GM19025 (cell line): ENCODE data around the gene POLRMT.

Experiments used
- ATAC-seq: cut with Tn5 transposase; IDR thresholded peaks from one replicate; pipeline ENCODE4 v1.9.1; 2021; ENCODE audit warnings: mild to moderate bottlenecking, low read depth, moderate library complexity; ENCODE audit not compliant: unreplicated experiment

Gene POLRMT

DNA sequence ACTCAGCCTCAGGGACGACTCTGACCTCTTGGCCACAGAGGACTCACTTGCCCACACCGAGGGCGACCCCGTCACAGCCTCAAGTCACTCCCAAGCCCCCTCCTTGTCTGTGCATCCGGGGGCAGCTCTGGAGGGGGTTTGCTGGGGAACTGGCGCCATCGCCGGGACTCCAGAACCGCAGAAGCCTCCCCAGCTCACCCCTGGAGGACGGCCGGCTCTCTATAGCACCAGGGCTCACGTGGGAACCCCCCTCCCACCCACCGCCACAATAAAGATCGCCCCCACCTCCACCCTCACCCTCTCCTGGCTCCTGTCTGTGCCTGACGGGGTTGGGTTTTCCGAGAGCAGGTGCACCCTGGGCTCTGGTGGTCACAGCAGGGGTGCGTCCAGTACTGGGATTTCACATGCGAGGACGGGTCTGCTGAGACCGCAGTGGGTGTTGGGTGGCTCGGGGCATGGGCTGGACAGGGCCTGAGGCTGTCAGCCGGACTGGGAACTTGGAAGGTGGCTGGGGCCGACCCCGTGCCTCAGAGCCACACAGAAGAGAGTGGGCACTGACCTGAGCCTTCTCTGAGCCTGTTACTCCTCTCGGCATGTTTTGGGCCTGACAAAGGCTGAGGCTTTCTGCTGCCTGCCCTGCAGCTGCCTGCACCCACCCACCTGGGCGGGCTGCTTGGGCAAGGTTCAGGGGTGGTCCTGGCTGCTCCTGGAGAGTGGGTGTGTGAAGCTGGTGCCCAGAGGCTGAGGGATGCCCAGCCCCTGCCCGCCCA lies 50.0 kb downstream of the POLRMT start:
- no peak for ATAC-seq

DNA sequence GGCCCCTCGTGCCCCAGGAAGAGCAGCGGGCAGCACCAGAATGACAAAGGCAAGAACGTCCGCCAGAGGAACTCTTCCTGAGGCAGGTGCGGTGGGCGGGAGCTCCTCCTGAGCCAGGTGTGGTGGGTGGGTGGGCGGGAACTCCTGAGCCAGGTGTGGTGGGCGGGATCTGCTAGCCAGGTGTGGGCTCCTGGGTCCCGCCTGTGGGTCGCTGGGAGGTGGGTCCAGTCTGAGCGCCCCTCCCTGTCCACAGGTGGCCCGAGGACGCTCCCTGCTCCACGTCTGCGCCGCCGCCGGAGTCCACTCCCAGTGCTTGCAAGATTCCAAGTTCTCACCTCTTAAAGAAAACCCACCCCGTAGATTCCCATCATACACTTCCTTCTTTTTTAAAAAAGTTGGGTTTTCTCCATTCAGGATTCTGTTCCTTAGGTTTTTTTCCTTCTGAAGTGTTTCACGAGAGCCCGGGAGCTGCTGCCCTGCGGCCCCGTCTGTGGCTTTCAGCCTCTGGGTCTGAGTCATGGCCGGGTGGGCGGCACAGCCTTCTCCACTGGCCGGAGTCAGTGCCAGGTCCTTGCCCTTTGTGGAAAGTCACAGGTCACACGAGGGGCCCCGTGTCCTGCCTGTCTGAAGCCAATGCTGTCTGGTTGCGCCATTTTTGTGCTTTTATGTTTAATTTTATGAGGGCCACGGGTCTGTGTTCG lies 50.7 kb downstream of the POLRMT start:
- ATAC-seq, result no peak

DNA sequence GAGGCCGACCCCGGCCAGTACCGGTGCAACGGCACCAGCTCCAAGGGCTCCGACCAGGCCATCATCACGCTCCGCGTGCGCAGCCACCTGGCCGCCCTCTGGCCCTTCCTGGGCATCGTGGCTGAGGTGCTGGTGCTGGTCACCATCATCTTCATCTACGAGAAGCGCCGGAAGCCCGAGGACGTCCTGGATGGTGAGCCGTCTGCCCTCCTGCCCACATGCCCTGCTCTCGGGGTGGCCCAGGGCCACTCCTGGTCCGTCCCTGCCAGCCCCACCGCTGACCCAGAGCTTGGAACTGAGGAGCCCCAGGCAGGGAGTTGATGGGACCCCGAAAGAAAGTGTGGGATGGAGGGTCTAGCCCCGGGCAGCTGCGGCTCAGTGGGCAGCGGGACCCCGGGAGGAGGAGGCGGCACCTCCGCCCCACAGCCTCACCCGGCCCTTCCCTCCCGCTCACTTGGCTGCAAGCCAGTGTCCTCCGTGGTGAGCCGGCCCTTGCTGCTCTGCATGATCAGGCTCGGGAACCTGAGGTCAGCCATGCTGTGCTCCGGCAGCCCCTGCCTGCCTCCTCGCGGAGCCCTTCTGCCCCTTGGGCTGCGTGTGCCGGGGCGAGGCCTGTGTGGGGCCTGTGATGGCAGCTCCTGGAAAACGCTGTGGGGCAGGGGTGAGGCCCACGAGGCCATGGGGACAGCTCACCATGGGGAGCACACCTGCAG lies 51.8 kb downstream of the POLRMT start:
- ATAC-seq, result no peak

DNA sequence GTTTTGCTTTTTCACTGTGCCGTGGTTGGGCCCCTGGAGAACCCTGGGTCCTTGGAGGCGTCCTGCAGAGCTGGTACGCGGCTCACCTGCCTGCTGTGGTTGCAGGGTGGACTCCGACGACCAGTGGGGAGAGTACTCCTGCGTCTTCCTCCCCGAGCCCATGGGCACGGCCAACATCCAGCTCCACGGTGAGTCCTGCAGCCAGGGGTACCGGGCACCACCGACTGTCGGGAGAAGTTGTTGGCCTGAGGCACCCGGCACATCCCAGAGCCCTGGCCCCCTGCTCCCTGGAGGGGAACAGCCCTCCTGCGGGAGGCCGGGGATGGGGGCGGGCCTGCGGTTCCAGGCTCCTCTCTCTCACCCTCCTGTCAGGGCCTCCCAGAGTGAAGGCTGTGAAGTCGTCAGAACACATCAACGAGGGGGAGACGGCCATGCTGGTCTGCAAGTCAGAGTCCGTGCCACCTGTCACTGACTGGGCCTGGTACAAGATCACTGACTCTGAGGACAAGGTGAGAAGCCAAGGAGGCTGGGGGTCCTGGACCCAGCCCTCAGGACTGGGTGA lies 53.0 kb downstream of the POLRMT start:
- ATAC-seq, result no peak

DNA sequence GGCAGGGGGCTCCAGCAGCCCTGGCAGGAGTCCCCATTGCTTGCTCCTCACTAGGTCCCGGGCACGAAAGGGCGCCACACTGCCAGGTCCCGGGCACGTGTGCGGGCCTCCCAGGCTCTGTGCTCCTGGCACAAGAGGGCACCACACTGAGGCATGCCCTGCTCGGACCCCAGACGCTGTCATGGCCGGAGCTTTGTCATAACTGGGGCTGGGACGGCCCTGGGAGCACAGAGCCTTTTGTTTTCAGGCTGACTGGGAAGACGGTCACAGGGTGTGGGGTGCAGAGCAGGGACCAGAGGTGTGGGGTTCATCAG lies 53.5 kb downstream of the POLRMT start:
- ATAC-seq, result no peak

DNA sequence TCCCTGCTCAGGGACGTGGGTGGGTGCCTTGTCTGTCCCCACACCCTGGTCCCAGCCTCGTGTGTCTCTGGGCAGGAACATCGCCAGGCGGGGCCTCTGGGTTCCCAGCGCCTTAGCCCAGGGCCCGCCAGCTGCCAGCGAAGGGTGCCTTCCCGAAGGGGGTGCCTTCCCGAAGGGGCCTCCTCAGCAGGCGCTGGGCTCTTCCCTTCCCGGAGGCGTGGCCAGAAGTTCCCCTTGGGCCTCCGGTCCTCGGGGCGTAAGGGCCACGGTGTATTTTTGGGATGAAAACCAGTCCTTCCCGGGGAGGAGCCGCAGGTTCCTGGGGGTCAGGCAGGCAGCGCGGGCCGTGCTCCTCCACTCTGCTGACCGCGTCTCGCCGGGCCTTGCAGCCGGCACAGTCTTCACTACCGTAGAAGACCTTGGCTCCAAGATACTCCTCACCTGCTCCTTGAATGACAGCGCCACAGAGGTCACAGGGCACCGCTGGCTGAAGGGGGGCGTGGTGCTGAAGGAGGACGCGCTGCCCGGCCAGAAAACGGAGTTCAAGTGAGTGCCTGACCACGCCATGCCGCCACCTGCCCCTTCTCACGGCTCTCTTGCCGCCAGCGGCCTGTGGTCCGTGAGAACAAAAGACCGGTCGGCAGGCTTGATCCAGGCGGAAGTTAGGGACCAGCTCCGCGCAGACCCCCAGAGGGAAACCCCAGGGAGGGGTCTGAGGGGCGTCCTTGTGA lies 54.1 kb downstream of the POLRMT start:
- no peak for ATAC-seq

DNA sequence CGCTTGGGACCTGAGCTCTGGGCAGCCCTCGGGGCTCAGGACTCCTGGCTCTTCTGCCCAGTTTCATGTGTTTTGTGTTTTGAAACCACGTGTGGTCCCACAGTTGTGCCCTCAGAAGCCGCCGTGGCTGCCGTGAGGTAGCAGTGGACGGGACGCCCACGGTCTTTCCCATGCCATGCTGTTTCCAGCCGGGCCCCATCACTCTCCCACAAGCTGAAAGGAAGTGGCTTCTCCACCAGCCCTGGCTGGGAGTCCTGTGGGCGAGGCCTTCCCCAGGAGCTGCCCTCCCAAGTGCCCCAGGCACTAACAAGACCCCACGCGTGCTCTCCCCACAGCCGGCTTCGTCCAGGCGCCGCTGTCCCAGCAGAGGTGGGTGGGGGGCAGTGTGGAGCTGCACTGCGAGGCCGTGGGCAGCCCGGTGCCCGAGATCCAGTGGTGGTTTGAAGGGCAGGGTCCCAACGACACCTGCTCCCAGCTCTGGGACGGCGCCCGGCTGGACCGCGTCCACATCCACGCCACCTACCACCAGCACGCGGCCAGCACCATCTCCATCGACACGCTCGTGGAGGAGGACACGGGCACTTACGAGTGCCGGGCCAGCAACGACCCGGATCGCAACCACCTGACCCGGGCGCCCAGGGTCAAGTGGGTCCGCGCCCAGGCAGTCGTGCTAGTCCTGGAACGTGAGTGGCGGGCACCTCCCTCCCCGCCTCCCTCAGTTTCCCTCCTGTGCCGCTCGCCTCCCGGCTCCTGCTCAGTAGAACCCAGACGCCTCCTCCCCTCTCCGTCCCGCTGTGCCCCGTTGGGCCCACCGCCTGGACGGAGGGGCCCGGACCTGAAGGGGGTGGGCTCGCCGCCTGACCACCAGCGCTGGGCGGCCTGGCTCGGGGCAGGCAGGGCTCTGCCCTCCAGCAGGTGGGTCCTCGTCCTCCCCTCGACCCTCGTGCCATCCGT lies 55.6 kb downstream of the POLRMT start:
- no peak for ATAC-seq

DNA sequence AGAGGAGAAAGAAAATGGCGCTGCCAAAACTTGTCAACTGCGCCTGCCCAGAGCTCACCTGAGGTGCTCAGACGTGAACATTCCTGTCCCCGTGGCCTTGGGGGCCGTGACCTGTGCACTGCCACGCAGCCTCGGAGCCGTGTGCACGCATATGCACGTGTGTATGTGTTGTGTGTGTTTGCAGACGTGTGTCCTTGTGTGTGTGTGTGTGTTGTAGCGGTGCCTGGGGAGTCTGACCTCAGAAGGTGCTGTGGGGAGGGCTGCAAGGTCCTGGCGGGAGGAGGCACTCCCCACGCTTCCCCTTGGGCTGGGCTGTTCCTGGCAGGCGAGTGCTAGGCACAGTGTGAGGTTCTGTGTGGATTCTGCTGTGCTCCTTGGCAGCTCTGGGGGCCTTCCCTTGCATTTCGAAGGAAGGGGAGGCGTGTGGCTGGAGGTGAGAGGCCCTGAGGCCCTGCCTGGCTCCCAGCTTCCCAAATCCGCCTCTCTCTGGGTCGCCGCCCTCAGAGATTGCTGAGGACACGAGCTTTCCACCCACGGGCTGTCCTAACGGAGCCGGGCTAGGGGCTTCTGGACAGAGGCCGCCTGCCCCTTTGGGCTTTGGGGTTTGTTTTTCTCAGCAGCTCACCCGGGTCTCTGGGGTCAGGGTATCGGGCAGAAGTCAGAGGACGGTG lies 56.4 kb downstream of the POLRMT start:
- ATAC-seq, result no peak

DNA sequence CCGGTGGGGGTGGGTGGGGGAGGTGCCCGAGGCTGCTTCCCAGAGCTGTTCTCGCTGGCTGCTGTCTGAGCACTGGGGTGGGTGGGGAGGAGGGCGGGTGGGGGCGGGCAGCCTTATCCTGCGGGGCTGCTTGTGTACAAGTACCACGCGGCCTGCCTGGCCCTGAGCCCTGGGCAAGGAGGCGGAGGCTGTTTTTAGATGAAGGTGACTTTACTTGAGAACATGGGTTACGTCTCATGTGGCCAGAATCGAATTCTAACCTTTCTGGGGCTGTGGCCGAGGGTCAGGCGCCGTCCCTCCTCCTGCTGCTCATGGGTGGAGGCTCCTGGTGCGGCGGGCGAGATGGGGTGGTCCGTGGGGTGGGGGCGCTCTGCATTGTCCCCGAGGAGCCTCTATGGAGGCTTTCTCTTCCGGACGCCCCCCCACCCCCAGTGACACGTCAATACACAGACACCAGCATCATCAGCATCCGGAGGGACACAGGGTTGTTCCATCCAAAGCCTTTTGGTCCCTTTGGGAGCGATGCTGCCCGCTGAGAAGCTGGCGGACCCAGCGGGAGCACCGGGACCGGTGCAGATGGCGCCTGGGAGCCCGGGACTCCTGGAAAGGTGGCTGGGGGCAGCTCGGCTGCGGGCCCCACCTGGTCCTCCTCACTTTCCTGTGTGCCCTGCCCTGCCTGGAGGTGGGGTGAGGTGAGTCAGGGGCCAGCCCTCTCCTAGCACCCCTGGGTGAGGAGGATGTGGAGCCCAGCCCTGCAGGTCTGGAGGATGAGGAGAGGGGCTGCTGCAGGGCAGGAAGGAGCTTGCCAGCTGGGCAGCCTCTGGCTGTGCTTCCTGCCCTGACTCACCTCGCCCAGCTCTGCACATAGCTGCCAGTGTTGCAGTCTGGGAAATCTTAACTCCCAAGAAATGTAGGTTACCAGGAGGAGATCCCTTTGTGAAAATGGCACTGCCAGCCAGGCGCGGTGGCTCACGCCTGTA lies 57.5 kb downstream of the POLRMT start:
- no peak for ATAC-seq

DNA sequence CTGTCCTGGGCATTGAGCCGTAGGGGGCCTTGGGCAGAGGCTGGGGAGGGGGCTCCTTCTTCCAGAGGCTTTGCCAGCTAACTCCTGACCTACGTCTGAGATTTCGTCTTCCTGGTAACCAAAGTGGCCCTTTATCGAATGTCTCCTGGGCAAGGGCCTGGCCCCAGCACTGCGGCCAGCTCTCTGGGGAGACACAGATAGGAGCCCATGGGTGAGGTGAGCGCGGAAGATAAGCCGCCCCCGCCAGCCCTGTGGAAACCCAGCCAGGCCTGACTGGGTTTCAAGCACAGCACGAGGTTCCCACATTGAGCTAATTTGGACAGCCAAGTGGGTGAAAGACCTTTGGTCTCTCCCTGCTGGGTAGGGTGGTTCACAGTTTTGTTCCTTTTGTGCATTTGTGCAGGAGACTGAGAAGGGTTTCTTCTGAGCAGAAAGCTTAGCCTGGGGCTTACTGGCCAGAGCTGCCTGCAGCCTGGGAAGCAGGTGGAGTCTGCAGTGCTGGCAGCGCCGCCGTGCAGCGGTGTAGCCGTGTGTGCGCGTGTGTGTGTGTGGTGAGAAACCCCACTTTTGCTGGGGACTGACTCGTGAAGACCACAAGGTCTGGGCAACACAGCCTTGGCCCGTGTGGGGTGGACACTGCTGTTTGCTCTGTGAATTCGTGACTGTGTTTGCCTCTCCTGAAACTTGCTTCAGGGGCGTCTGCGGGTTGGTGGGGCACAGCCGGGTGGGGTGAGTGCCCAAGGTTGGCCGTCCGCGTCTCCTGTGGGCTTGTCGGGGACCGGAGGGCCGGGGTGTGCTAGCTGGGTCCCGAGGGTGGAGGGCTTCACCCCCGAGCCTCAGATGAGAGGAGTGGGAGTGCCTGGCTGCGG lies 58.4 kb downstream of the POLRMT start:
- ATAC-seq, result no peak

DNA sequence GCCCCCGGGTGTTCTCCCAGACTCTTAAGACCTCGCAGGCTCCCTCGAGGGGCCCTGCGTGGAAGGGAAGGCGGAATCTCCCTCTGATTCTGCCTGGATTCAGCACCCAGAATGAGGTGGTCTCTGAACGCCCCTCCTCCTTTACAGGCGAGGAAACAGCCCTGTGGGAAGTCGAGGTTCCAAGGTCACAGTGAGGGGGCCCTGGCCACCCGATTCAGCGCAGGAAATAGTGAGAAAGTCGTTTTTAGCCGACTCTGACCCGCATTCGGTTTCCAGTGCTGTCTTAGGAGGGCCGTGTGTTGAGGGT lies 59.9 kb downstream of the POLRMT start:
- ATAC-seq, result no peak

DNA sequence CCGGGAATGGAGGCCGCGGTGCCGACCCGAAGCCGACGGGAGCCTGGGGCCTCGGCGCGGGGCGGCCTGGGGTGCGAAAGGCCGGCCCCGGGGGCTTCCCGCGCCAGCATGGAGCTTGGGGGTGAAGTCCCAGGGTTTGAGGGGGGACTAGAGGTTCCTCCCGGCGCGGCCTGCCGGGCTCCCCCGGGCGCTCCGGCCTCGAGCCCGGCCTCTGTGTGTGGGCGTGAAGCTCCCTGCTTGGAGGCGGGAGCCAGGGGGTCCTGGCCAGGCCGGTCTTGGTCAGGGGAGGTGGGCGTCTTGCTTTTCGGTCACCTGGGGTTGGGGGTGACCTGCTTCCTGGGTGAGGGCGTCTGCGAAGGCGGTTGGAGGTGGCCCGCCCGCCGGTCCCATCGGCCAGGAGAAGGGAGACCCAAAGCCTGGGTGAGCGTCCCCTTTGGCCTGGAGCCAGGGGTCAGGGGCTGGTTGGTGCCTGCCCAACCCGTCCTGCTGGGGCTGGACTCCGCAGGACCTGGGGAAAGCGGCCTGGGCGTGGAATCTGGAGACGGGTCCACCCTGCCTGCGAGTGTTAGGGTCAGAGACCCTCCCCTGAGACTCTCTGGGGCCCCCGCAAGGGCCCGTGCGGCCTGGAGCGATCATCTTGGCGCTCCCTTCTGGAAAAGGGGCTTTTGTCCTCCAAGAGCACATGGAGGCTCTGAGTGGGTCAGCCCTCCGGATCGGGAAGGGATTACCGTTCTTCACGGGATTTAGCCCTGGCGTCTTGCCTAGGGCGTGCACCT lies 60.4 kb downstream of the POLRMT start:
- peak; percentile 20 for ATAC-seq

DNA sequence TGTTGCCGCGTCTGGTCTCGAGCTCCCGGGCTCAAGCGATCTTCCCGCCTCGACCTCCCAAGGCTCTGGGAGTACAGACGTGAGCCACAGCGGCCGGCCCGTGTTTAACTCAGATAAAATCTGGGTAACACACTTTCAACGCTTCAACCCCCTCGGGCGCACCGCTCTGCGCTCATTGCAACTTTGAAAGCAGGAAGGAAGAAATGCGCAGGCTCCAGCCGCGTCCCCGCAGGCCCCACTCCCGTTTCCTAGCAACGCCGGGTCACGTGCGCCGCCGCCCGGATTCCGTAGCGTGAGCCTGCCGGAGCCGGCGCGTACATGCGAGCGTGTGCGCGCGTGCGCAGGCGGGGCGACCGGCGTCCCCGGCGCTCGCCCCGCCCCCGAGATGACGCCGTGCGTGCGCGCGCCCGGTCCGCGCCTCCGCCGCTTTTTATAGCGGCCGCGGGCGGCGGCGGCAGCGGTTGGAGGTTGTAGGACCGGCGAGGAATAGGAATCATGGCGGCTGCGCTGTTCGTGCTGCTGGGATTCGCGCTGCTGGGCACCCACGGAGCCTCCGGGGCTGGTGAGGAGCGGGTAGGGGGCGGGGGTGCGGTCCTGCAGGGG lies 61.1 kb downstream of the POLRMT start, which contains the start of gene BSG:
Gene BSG, plus strand, starts transcription at position 457 of the 603 bp plus-strand sequence. Its CDS starts 39 bp downstream, at position 496.
- ATAC-seq, result peak; percentile 69

DNA sequence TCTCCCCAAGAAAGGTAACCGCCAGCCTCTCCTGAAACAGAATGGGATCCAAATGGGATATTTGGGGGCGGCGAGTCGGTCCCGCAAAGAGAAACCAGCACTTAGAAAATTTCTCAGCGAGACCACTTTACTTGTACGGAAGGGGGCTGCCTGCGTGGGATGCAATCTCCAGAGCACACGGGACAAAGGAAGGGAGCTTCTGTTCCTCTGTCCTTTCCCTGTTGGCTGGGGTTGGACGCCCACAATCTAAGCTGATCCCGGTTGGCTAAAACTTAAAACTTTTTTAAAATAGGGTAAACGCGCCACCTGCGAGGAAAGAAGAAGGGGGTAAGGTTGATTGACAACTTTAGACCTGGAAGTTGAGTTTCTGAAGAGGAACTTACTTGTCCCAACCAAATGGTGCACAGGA lies 61.8 kb downstream of the POLRMT start:
- ATAC-seq, result no peak

DNA sequence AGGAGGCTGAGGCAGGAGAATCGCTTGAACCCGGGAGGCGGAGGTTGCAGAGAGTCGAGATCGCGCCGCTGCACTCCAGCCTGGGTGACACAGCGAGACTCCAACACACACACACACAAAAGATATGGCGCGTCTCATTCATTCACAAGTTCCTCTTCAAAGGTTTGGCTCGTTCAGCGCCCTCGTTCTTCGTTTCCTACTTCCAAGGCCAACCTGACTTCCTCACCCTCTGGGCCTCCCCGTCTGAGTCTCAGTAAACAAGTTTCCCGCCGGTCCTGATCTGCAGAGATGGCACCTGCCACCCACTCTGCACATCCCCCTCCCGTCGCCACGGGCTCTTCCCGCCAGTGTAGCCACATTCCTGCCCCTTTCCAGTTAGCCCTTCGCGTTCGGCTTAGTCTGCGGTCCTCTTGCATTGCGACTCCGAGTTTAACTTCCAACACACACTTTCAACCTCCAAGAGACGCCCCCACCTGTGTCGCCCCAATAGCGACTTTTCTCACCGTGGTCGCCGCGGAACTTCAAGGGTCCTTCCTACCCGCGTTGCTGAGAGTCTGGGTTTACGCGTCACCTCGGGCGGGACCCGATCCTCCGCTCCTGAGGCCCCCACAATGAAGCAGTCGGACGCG lies 62.3 kb downstream of the POLRMT start:
- no peak for ATAC-seq
